8988T (cell line): Measurements from ENCODE around the gene ADARB1.

Experiments
- DNase-seq: peaks from one replicate; pipeline ENCODE4 v3.0.0; 2011

The ADARB1 gene

DNA sequence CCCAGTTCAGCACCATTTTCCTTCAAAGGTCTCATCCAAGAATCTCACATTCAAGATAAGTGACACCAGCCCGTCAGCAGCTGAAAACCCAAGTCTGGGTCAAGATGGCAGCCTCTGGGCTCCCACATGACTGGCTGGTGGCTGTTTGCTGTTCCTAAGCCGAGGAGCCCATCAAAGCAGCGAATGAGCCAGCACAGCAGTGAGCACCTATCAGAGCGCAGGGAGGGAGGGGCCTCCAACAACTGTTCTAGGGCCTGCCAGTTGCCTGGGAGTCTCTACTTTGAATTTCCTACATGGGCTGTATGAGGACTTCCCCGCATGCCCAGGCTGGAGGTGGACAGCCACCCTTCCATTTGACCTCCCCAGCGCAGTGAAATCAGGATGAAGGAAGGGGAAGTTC lies 102.7 kb downstream of the ADARB1 start:
- DNase-seq = no peak

DNA sequence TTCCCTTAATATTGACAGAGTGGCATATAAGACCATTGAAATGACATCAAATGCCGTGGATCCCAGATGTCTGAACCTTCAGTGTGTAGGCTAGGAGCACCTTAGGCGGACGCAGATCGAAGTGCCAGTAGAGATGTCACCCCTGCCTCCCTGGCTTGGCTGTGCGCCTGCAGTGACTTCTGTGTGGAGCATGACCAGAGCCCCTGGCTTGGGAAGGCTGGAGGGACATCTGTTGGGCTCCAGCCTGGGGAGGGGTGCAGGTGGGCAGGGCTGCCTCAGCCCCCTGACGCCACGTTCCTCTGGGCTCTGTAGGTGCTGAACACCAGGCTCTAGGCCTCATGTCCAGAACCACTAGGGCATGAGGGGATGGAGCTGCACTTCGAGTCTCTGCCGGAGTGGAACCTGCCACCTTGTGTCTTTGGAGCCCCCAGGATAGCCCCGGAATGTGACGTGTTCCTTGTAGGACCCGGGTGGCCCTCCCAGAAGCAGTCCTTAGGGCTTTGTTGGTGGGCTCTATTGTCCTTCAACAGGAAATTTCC lies 103.8 kb downstream of the ADARB1 start:
- no peak for DNase-seq

DNA sequence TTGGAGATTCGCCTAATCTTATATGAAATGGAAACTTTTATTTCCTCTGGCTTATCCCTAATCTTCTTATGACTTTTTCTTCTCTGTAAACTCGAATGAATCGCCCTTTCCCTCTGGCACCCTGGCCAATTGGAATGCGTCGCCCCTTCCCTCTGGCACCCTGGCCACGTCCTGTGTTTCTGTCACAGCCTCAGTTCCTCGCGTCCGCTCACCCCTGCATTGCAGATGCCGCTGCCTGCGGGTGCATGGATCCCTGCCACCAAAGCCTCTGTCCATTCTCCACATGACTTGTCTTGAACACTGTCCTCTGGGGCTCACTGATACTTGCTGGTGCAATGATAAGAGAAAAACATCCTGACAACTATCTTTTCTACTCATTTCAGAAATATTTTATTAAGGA lies 104.6 kb downstream of the ADARB1 start:
- no peak for DNase-seq

DNA sequence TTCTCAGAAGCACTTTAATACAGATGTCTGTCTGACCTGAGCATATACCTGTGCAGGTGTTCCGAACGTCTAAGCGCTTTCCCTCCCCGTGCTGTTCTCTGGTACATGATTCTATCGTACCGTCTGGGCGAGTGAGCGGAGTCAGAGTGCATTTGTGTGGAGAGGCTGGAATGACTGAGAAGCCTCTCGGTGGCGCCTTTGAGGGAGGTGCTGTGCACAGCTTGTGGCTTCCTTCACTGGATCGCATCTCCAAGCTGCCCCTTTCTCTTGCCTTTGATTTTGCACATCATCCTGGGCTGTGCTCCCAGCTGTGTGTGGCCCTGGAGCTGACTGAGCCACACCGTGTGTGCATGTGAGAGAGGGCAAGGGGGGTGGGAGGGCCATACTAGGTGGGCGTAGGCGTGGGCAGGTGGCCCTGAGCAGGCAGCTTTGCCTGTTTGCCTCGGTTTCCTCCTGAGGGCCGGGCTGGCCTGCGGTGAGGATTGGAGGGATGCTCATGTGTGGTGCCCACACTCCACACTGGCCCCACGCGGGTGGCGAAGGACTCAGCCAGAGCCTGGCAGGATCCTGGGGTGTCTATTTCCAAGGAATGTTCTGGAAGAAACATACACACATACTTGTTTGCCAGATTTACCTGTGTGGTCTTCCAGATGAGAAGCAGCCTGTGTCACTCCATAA lies 105.3 kb downstream of the ADARB1 start:
- no peak for DNase-seq

DNA sequence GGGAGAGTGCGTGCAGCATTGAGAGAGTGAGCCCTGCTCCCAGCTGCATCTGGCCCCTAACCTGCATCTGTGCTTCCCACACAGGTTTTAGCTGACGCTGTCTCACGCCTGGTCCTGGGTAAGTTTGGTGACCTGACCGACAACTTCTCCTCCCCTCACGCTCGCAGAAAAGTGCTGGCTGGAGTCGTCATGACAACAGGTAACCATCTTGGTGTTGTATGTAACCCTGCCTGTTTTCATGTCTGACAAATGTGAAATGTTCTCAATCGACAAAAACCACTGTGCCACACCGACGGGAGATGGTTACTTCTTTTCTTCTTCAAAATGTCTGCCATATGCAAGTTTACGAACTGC lies 105.8 kb downstream of the ADARB1 start:
- DNase-seq = no peak

DNA sequence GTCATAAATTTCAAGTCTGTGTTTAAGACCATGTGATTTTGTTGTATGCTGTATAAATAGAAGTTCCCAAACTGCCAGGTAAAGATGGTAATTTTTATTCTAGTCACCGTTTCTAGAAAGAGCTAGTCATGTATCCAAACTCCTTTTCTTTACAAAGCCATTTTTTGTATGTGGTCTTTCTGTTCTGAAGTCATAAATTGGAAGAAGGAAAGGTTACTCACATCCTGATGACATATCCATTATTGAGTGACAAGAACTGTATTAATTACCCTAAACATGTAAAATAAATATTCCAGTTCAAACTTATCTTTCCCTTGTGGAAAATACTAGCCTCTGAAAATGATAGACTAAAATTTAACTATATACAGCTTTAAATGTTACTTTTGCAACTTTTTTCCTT lies 108.6 kb downstream of the ADARB1 start:
- no peak for DNase-seq

DNA sequence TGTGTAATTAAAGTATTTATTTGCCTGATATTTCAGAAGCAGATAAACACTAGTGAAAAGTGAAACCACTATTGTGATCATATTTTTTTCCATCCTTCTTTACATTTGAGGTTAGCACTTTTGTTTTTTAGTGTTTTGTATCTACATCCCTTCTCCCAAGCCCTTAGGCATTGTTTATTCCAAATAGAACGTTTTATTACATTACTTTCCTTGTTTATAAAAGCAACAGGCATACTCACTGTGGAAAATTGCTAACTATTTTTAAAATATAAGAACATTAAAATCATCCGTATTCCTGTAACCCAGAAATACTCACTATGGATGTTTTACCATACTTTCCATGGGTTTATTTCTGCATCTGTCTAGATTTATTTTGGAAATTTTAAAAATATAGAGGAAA lies 109.5 kb downstream of the ADARB1 start:
- DNase-seq = no peak

DNA sequence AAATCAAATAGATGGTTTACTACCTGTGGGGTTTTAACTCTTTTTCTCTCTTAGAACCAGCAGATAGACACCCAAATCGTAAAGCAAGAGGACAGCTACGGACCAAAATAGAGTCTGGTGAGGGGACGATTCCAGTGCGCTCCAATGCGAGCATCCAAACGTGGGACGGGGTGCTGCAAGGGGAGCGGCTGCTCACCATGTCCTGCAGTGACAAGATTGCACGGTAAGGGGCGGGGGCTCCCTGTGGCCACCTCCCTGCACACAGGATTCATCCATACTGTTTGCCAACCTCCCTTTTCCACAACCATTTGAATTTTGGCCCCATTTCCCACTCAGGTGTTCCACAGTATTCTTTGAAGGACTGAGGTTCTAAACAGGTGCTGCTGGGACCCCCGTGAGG lies 110.5 kb downstream of the ADARB1 start:
- DNase-seq = no peak

DNA sequence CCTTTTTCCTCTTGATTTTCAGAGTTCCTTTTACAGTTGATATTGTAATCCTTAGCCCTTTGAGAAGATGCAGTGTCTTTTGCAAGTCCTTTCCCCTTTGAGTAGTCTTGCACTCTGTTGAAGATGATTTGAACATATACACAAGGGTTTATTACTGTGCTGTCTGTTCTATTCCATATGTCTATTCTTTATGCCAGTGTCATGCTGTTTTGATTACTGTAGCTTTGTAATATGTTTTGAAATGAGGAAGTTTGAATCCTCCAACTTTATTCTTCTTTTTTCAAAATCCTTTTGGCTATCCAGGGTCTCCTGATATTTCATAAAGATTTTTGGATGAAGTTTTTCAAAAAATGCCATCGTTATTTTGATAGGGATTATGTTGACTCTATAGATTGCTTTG lies 112.3 kb downstream of the ADARB1 start:
- no peak for DNase-seq

DNA sequence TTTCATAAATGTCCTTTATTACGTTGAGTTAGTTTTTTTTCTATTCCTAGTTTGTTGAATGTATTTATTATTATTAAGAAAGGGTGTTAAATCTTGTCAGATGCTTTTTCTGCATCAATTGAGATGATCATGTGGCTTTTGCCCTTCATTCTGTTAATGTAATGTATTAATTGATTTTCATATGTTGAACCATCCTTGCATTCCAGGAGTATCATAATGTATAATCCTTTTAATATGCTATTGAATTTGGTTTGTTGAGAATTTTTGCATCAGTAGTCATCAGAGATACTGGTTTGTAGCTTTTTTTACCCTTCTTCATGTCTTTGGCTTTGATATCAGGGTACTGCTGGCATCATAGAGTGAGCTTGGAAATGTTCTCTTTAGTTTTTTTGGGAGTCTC lies 113.3 kb downstream of the ADARB1 start:
- no peak for DNase-seq

DNA sequence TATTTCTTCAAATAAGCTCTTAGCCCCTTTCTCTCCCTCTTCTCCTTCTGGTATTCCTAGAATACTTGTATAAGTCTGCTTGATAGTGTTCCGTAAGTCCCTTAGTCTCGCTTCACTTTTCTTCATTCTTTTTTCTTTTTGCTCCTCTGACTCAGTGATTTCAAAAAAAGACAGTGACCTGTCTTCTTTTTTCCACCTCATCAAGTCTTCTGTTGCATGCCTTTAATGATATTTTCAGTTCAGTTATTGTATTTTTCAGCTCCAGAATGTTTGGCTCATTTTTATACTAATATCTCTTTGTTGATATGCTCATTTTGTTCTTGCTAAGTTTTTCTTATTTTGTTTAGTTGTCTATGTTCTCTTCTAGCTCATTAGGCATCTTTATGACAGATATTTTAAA lies 115.6 kb downstream of the ADARB1 start:
- DNase-seq = no peak

DNA sequence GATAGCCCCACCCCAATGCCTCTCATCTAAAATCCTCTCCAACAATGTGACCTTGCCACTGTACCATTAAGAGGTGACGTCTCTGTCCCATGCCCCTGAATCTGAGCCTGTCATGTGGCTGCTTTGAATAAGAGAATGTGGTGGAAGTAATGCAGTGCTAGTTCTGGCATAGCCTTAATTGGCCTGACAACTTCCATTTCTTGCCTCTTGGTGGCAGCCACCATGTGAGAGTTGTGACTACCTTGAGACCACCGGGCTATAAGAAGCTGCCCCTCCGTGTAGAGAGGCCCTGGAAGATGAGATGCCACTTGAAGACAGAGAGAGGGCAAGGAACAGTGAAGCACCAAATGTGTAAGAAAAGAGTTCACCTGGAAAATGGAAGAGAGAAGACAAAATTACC lies 118.0 kb downstream of the ADARB1 start:
- DNase-seq = no peak

DNA sequence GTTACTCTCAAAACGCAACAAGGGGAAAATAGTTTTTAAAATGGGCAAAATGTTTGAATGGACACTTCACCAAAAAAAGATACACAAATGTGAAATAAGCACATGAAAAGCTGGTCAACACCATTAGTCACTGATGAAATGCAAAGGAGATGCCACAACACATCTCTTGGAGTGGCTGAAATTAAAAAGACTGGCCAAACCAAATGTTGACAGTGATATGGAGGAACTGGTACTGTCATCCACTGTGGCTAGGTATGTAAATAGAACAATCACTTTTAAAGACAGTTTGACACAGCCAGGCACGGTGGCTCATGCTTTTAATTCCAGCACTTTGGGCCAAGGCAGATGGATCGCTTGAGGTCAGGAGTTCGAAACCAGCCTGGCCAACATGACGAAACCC lies 122.2 kb downstream of the ADARB1 start:
- DNase-seq = no peak

DNA sequence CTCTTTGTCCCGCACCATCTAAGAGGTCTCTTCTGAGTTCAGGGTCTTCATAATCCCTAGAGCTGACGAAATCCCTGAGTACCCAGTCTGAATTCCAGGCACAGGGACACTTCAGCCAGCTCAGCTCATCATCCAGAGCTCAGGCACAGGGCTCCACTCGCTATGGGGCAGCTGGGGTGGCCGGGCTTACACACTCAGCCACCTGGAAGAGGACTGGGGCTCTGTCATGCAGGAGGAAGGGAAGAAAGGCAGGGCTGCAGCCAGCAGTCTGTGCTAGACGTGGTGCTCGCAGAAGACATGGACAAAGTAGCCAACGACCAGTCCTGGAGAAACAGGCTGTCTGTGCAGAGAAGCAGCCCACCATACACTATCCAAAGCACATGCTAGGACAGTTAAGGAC lies 124.8 kb downstream of the ADARB1 start:
- no peak for DNase-seq

DNA sequence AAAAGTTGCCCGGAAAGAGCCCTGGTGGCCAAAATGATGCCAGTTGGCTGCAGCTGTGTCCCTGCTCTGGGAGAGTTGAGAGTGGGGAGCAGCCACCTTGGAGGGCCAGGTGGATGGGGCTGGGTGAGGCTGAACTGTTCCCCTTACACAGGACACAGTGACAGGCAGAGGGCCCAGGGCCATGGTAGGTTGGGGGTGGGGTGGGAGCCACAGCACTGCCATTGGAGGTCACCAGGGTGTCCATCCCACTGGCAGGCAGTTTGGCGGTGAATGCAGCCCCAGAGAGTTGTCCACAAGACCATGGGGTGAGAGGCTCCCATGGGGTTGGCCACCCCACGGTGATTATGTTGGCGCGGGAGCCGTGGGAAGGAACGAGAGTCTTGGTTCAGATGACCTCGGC lies 125.7 kb downstream of the ADARB1 start:
- DNase-seq = no peak

DNA sequence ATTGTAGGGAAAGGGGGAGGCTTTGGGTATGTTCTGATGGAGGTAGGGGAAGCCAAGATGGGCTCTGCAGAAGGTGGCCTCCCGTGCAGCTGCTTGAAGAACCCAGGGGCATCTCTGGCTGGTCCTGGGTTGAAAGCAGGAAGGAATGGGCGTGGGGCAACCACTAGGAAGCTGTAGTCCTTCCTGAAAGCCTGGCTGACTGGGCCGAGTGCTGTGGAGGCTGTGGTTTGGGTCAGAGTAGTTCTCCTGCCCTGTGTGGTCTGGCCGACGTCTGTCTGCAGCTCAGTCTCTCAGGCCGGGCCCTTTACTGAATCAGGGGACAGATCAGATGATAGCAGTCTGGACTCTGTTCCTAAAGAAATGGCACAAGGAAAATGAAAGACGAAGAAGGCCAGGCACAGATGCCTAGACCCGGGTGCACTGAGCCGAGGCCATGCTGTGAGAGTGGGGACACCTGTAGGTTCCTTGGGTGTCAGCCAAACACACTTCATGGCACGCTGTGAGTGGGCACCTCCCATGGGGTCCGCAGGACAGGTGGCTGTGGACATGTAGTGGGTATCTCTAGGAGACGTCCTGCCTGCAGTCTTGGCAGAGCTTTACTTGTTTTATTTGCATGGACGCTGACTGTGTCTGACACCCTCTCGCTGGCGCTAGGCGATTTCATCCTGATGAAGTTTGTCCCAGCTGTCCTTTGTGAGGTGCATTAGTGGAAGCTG lies 126.4 kb downstream of the ADARB1 start:
- no peak for DNase-seq

DNA sequence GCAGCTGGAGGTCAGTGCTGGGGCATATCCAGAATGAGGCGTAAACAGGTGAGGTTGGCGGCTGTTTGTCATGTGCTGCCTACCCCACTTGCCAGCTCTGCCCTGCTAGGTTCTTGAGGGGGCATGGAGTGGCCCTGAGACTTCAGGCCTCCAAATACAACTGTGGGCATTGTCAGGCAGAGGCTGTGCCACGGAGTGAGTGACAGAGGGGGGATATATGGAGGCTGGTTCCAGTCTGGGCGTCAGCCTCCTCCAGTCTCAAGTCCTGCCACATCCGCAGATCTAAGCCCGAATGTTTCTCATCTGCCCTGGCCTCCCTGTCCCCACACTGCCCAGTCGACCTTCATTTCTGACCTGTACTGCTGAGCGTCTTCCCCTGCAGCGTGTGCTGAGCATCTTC lies 128.0 kb downstream of the ADARB1 start:
- DNase-seq = no peak

DNA sequence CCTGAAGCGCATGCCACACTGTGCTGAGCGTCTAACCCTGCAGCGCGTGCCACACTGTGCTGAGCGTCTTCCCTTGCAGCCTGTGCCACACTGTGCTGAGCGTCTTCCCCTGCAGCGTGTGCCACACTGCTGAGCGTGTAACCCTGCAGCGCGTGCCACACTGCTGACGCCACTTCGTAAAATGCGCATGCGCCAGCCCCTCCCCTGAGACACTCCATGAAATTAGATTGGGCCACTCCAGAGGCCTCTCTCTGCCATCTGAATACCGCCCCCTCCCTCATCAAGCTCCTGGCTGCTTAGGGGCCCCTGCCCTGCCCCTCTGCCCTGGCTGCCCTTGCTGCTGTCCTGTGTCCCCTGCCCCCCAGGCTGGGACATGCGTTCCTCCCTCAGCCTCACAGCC lies 128.5 kb downstream of the ADARB1 start:
- no peak for DNase-seq

DNA sequence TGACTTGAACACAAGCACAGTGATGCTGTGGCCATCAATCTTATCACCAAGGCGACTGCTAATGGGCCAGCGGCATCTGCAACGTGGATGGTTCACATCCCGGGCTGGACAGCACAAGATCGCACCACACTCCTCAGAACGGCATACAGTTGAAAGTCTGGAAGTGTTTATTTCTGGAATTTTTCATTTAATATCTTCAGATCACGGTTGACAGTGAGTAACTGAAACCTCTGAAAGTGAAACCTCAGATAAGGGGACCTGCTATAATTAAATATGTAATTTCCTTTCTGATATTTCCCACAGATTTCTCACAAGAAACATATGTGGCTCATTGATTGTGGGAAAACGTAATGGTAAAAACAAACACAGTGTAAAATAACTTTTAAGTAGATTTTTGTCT lies 129.6 kb downstream of the ADARB1 start:
- no peak for DNase-seq

DNA sequence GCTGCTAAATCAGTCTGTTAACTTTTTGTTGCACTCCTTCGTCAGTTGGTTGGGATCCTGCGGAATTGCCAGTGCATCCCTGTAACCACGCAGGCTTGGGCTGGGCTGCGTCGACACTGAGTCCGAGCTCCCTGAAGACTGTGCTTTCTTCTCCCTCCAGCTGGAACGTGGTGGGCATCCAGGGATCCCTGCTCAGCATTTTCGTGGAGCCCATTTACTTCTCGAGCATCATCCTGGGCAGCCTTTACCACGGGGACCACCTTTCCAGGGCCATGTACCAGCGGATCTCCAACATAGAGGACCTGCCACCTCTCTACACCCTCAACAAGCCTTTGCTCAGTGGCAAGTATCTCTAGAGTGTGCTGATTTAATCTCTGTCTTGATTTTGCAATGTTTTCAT lies 130.0 kb downstream of the ADARB1 start:
- DNase-seq = no peak

DNA sequence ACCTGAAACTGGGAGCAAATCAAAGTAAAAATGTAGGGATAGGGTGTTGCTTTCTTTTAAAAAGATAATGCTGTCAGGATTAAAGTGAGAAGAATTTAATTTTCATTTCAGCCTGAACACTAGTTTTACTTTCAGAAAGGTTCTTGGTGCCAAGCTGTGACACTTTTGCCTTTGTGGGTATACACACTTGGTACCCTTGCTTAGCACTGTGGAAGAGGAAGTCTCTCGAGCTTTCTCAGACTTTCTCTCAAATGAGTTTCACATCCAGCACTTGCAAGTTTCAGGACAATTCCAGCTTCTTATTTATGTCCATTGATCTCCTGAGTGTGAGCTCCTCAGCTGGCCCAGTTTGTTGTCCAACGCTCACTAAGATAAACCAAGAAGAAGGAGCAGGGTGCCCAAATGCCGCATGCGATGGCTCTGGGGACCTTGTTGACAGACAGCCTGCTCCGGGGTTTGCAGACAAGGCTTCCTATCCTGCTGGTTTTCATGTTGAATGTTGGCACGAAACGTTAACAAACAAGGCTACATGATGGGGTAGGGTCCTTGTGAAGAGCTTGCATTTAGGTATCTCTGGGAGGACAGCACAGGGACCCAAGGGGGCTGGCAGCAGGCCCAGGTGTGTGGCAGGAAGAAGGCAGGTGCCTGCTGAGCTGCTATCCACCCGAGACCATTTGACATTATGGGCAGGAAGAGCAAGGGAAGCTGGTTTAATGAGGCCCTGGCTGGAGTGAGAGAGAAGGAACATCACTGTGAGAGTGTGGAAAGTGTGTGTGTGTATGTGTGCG lies 133.7 kb downstream of the ADARB1 start:
- DNase-seq = no peak

DNA sequence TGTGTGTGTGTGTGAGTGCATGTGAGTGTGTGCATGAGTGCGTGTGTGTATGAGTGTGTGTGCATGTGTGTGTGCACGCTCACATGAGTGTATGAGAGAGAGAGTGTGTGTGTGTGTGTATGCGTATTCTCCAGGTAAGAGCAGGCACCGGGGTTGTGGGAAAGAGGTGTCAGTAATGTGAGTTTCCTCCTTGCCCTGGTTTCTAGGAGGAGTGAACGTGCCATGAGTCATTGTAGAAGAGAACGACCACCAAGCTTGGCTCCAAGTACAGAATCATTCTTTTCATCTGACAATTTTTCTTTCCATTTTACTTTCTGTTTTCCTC lies 134.2 kb downstream of the ADARB1 start:
- DNase-seq = no peak

DNA sequence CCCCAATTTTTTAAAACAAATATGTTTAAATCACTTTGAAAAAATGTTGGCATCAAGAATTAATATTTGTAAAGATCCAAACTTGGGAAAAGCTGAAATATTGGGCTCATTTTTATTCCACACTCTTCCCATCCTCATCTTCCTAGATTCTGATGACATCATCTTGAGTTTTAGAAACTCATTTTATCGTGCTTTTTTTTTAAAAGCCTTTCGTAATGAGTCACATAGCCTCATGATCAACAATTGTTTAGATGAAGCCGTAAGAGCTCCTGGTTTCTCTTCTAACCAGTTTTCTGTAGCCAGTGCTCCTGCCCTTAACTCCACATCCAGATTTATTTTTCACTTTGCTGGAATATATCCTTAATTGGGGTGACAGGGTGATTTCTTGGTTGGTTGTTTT lies 134.7 kb downstream of the ADARB1 start:
- DNase-seq = no peak

DNA sequence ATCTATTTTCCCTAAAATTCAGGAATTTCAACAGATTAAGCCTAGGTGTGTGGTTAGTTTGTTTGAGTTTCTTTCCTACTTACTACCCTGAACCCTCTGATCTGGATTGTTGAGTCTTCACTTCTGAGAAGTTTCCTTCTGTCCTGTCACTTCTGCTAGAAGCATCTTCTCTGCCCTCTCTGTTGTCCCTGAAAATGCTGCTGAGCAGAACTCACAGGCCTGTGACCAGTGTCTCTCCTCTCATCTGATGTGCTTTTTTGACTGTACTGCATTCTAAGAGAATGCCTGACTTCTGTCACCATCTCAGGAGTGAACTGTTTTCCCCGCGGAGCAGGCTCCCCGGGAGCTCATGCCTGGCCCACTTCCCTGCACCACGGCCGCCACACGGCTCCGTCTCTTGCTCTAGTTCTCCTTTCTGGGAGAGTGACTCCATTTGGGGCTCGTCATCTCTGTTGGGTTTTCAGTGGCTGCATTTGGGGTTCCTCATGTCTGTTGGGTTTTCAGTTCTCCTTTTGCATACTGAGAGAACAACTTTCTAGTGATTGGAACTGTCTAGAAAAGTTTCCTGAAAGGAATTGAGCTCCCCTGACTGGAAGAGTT lies 135.4 kb downstream of the ADARB1 start:
- DNase-seq = no peak
